Stimulated activated CD4-positive, alpha-beta T cell treated with anti-CD3 and anti-CD28 coated beads, Interleukin-15, amount 100 ng/mL, for 1 hour (primary cell): Measurements from ENCODE around the gene ZDHHC14.
"Not testable (repeated sequence)": the region's sequence is repeated elsewhere in the genome, so short reads cannot be mapped to it uniquely, and the experiment has no call there.

Experiments
- DNase-seq, 2 donors: peaks; one replicate each; pipeline ENCODE4 v3.0.0-alpha.2; 2020; ENCODE audit warnings: low read depth in 1 of 2, low spot score in 1 of 2

Gene ZDHHC14

DNA sequence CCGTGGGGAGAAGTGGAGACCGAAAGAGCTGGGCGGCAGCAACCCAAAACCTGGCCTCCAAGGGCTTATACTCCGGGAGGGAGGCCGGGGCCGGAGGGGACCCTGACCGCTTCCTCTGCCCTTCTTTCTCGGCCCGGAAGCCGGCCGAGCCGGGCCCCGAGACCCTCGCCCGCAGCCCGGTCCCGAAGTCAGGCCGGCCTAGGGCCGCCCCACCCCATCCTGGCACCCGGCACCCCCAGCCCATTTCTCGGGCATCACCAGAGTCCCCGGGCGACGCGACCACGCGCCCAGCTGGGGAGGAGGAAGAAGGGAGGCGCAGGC lies 572 bp upstream of the ZDHHC14 start:
- DNase-seq: no peak

DNA sequence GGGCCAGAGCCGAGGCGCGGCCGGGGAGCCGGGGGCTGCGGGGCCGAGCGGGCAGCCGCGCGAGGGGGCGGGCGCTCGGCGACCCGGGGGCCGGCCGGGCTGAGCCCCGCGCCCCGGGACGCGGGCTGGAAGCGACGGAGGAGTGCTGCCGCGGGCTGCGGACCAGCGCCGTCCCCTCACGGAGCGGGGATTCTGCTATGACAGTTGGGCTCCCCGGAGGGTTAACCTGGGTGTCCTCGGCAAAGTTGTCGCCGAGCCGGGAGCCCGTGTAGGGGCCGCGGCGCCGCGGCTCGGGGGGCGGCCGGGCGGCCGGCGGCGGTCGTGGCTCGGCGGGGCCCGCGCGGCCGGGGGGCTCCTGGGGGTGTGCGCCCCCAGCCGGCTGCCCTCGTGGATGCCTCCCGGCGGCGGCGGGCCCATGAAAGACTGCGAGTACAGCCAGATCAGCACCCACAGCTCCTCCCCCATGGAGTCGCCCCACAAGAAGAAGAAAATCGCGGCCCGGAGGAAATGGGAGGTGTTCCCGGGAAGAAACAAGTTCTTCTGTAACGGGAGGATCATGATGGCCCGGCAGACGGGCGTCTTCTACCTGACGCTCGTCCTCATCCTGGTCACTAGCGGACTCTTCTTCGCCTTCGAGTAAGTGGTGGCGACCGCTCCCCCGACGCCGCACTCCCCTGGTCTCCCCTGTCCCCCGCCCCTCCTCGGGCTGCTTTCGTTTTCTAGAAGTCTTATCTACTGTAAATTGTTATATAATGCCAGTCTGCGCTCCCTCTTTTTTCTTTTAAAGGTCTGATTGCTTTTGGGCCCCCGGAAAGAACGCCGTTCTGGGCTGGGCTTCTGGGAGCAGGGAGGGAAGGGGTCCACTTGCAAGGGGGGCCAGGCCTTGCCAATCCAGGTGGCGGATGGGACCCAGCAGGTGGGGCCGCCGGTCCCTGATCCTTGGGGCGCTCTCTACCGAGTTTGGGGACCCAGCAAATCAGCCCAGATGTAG lies 936 bp downstream of the ZDHHC14 start:
- DNase-seq: peak; percentile 22 to 42

DNA sequence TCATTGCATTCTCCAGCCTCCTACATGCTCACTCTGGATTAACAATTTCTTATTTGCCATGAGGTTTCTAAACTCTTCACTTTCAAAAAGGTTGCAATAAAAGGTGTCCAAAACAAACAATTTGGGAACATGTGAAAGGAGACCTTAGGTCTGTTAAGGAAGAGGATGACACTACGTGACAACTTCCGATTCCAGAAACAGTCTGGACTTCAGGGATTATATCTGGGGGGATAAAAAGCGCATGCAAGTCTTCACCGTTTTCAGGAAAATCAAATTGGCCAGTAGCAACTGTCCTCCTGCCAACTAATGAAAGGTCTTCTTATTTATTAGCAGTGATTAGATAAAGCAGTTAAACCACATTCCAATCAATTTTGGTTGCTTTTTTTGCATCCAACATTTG lies 1.8 kb downstream of the ZDHHC14 start:
- no peak for DNase-seq

DNA sequence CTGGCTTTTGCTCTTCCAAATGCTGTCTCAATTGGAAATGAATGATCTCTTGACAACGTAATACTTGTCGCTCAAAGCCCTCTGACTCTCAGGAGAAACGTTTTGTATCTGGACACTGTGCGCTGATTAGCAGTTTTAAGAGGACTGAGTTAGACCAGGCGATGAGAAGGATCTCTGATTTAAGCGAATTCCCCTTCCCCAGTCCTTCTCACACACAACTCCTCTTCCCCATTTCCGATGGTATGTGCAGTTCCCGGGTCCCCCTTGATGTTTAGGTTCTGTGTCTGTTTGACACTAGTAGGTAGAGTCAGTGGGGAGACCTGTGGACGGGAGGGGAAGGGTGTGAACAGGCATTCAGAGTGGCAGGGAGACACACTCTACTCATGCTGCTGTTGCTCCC lies 2.5 kb downstream of the ZDHHC14 start:
- no peak for DNase-seq

DNA sequence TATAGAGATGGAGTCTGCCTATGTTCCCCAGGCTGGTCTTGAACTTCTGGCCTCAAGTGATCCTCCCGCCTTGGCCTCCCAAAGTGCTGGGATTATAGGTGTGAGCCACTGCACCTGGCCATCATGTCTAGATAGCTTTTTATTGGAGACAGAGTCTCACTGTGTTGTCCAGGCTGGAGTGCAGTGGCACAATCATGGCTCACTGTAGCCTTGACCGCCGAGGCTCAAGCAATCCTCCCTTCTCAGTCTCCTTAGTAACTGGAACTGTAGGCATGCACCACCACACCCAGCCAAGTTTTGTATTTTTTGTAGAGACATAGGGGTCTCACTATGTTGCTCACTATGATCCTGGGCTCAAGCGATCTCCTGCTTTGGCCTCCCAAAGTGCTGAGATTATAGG lies 4.0 kb downstream of the ZDHHC14 start:
- not testable (repeated sequence) for DNase-seq

DNA sequence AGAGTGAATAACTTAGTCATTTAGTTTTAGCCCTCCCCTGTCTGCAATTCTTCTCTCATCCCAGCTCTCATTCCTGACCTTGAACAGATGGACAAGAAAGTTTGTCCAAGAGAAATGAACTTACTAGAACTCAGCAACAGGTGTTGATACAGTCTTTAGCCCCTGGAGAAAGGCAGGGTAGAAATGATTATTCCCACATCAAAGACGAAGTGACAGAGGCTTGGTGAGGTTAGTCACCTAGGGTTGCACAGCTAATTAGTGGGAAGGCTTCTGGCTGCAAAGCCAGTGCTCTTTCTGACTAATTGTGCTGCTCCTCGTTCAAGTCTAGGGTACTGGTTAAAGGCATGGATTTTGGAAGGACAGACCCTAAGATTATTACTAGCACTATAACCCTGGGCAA lies 4.5 kb downstream of the ZDHHC14 start:
- DNase-seq: no peak

DNA sequence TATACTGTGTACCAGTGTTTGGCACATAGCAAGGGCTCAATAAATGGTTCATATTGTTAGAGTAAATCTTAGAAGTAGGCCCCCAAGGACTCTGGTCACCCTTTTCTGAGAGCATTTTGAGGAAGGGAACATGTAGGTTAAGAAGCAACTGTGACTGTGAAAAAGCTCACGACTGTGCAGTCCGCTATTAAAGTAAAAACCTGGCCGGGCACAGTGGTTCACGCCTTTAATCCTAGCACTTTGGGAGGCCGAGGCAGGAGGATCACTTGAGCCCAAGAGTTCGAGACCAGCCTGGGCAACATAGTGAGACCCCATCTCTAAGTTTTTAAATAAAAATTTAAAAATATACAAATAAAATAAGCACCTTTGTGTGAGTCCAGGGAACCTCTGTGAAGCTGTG lies 5.0 kb downstream of the ZDHHC14 start:
- DNase-seq: no peak

DNA sequence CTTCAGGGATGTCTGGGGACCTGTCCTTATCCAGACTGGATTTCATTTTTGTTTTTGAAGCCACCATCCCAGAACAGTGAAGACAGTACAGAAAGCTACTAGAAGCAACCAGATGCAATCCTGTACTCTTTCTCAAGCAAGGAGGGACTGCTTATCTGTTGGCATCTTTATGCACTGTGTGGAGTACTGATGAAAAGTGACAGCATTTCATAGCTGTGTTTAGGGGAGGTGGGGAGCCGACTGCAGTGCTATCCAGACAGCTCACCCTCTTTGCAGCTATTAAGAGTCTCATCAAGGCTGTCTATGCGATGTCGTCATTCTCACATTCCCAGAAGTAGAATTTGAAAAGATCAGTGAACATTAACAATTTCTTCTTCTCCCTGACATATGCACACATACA lies 5.5 kb downstream of the ZDHHC14 start:
- DNase-seq: no peak

DNA sequence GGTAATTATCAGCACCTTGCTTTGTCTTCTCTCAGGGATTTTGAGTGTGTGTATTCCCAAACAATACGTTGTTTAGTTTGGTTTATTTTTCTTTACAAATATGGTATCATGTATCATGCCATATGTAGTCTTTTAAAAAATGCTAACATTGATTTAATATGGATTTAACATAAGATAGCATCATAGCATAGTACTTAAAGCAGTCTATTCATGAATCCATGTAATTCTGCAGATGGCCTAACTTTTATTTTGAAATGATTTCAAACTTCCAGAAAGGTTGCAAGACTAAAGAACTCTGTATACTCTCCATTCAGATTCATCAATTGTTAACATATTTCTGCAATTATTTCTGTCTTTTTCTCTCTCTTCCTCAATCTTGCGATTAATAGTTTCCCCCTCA lies 7.9 kb downstream of the ZDHHC14 start:
- DNase-seq: no peak

DNA sequence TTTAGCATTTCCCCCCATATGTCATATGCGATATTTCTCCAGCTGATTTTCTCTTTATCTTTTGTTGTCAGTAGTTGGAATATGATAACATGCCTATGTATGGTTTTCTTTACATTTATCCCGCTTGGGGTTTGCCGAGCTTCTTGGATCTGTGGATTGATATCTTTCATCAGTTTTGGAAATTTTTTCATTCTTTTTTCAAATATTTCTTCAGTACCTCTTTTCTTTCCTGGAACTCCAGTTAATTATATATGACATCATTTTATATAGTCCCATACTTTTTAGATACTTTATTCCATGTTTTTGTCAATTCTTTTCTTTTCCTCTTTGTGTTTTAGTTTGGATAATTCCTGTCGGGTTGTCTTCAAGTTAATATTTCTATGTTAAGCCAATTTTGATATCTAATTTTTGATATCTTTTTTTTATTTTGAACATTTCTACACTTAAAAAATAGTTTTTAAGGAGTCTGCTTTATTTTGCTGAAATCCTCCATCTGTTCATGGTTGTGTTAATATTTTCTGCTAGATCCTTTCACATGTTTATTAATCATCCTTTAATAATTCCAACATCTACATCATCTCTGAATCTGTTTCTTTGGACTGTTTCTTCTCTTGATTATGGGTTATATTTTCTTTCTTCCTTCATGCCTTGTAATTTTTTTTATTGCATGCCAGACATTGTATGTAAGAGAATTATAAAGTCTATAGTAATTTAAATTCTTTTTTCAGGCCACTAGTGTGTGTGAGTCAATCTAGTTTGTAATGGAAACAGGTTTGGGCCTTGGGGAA lies 9.5 kb downstream of the ZDHHC14 start:
- DNase-seq: no peak

DNA sequence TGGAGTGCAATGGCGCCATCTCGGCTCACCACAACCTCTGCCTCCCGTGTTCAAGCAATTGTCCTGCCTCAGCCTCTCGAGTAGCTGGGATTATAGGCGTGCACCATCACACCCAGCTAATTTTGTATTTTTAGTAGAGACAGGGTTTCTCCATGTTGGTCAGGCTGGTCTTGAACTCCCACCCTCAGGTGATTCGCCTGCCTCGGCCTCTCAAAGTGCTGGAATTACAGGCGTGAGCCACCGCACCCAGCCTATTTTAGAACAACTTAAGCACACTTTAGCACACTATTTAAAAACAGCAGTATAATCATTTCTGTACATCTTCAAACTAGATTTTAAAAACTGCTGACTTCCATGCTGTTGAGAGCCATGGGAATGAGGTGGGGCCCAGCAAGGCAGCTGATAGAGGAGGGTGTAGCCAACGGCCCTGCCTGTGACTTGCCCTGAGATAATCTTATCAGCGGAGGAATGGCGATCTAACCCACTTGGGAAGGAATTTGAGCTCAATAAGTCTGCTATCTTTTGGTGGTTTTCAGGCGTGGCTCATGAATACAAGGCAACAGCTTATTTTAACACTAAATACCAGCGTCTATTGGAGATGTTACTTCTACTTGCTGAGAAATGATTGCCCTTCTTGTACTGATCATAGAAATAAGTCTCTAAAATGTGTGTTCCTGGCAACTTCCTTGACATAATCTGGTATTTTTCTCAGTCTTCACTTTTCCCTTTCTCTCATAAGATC lies 12.1 kb downstream of the ZDHHC14 start:
- no peak for DNase-seq

DNA sequence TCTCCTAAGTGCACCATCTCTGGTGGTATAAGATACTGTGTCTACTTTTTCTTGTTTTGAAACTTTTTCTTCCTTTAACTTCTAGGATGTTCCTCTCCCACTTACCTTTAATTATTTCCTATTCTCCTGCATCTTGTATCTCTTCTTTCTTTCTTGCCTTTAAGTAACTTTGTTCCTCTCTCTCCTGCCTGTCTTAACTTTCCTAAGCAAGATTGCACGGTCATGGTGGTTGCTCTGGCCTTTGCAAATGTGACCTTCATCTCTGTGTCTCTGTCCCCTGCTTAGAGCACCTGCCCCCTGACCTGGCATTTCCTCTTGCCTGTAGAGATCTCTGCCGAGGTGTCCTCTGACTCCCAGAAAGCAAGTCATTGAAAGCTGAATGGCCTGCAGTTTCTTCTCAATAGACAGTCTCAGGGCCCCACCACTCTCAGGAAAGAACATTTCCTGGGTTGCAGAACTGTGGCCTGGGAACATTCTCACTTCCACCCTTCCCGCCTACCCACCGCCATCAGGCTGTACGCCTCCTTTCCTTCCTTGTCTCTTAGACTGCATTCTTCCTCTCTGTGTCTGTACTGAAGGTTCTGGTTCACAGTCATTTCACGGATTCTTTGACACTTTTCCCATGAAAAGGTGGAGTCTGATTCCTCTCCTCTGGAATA lies 12.8 kb downstream of the ZDHHC14 start:
- no peak for DNase-seq

DNA sequence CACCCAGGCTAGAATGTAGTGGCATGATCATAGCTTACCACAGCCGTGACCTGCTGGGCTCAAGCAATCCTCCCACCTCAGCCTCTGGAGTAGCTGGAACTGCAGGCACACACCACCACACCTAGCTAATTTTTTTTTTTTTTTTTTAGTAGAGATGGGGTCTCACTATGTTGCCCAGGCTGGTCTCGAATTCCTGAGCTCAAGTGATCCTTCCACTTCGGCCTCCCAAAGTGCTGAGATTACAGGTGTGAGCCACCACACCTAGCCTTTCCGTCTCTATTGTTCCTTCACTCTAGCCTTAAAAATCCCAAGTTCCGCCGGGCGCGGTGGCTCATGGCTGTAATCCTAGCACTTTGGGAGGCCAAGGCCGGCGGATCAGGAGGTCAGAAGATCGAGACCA lies 14.2 kb downstream of the ZDHHC14 start:
- DNase-seq: not testable (repeated sequence)

DNA sequence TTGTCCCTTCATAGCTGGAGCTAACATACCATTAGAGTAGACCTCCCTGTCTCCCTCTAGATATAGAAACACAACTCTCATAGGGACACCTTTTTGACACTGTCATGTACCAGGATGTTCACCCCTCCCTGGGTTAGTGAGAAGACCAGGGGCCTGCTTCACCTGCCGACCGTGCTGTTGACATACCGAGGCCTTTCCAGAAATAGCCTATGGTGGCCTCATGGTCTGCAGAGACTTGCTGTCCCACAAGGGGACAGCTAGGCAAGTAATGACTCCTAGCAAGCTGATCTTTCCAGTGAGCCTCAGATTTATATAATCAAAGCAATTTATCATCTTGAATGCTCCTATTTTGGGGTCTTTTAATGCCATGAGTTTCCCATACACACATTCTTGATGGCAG lies 15.0 kb downstream of the ZDHHC14 start:
- no peak for DNase-seq

DNA sequence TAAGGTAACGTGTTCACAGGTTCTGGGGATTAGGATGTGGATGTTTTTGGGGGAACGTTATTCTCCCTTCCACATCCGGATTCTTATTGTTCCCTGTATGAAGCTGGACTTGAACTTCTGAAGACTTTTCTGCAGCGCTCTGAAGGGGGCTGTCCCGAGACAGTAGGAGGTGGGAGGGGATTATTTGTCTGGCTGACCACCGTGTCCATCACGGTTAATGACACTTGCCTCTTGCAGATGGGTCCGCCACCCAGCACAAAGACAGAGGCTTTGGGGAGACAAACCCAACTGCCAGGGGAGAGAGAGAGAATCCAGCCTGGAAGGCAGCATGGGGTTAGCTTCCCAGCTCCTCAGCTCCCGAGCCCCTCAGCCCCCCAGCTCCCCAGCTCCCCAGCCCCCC lies 16.7 kb downstream of the ZDHHC14 start:
- no peak for DNase-seq

DNA sequence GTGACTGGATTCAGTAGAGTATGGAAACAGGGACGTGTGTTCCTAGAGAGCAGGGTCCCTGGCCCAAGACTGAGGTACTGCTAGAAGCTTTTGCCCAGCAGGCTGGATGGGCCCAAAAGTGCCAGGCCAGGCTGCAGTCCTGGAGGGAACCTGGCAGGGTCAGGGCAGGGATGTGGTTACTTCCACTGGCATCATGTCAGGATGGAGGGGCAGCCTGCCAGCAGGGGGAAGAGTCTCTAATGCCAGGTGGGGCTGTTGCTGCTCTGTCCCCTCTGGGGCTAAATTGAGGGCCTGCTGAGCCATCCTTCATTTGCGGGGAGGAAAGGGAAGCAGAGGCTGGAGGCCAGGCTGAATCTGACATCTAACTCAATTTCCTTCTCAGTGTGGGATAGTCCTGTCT lies 17.2 kb downstream of the ZDHHC14 start:
- no peak for DNase-seq

DNA sequence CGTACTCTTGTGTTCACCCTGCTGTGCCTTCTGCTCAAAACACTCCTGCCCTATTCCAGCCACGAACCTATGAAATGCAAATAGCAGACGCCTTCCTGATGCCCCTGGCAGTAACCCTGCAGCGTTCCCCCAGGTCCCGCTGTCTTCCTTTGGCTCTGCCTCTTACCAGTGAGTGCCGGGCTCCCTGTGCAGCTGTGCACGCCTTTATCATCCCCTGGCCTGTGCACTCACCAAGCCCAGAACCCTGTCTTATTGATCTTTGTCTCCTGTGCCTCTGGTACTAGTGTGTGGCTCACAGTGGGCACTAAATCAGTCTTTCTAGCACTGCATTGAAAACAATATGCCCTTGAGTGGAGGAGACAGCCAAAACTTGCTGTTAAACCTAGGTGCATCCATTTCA lies 19.7 kb downstream of the ZDHHC14 start:
- no peak for DNase-seq

DNA sequence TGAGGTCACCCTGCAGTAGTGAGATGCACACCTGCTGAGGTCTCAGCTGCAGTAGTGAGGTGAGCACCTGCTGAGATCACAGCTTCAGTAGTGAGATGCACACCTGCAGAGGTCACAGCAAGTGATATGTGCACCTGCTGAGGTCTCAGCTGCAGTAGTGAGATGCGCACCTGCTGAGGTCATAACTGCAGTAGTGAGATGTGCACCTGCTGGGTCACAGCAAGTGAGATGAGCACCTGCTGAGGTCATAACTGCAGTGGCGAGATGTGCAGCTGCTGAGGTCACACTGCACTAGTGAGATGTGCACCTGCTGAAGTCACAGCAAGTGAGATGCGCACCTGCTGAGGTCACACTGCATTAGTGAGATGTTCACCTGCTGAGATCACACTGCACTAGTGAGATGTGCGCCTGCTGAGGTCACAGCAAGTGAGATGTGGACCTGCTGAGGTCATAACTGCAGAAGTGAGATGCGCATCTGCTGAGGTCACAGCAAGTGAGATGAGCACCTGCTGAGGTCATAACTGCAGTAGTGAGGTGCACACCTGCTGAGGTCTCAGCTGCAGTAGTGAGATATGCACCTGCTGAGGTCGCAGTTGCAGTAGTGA lies 20.8 kb downstream of the ZDHHC14 start:
- no peak for DNase-seq

DNA sequence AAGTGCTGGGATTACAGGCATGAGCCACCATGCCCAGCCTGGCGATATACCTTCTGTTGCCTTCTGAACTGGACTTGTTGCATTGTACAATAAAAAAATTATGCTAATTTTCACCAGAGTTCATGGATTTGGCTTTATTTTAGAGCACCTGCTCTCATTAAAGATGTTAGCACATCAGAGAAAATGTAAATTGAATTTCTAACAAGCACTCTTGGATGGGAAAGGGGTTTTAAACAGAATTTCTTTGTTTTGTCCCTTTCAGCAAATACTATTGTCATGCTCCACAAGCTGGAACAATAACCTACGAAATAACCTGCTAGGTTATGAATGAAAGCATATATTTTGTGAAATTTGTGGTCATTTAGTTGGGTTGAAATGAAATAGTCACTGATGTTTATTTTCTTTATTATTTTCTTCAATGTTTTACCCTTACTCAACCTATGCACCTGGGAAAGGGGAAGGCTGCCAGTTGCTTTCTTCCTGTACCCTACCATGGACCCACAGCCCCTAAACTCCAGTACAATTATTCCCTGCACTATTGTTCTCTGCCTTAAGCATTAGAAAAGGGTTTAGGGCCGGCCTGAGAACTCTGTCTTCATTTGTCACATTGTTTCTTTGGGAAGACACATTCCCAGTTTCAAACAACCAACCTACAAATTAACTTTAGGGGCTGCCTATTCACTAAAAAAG lies 22.2 kb downstream of the ZDHHC14 start:
- DNase-seq: no peak

DNA sequence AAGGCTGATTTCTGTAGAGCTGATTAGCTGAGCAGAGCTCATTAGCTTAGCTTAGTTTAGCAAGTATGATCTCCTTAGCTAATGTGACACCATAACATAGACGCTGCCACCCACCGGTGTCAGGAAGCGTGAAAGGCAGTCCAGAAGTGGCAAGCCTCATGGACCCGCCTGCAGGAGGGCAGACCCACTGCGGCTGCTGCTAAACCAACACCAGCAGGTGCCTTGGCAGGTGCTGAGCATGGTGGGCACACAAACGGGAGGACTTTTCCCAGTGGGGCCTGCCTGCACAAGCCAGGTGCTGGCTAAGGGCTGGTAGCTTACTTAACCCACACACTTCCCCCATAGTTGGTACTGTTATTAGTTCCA lies 22.7 kb downstream of the ZDHHC14 start:
- no peak for DNase-seq
